A673 (cell line): ENCODE measurements around the gene VAV3.

ENCODE experiments used
- EZH2 ChIP-seq: fragments of 200-600 bp; sonication (generic); IDR thresholded peaks from 2 replicates; pipeline ENCODE4 v1.6.1; 2017; ENCODE audit warnings: borderline replicate concordance, low read depth, mild to moderate bottlenecking, mixed read lengths, antibody characterized with exemption, low read length; ENCODE audit not compliant: poor library complexity, severe bottlenecking
- TF ChIP-seq, protein P1 (sequence below): fragments of 300-800, 200-600 bp; sonication (generic); conservative IDR thresholded peaks from 2 replicates; pipeline ENCODE4 v1.5.1; 2017; ENCODE audit warnings: low read depth, mild to moderate bottlenecking, antibody characterized with exemption, low read length, moderate library complexity, mixed read lengths

DNA sequence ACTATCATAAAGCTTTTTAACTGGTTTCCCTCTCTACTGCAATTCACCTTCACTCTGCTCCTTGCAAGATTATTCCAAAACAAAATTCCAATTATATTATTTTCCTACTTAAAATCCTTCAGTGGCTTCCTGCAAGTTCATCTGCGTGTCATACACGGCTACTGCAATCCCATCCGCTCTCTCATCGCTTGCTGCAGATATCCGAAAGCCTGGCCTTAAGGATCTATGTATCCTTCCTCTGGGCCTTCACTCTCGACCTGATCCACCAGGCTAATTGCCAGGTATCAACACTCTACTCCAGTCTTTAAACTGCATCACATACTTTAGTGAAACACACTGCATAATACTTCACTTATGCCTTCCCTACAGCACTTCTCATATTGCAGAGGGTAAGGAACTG lies 44.0 kb downstream of the VAV3 start:
- TF ChIP-seq, protein P1, sequence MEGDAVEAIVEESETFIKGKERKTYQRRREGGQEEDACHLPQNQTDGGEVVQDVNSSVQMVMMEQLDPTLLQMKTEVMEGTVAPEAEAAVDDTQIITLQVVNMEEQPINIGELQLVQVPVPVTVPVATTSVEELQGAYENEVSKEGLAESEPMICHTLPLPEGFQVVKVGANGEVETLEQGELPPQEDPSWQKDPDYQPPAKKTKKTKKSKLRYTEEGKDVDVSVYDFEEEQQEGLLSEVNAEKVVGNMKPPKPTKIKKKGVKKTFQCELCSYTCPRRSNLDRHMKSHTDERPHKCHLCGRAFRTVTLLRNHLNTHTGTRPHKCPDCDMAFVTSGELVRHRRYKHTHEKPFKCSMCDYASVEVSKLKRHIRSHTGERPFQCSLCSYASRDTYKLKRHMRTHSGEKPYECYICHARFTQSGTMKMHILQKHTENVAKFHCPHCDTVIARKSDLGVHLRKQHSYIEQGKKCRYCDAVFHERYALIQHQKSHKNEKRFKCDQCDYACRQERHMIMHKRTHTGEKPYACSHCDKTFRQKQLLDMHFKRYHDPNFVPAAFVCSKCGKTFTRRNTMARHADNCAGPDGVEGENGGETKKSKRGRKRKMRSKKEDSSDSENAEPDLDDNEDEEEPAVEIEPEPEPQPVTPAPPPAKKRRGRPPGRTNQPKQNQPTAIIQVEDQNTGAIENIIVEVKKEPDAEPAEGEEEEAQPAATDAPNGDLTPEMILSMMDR: no peak
- no peak for TF ChIP-seq EZH2
